ENCODE results near the gene CST4. TPM values are rescaled to one million over a fixed set of nuclear protein-coding genes. Genes with fewer than 3 reads are reported as not detected.

The CST4 gene
- total and polyA plus RNA-seq, 2 donors (not counting 1 experiment from before 2014, with no cell fraction given) = not detected

DNA sequence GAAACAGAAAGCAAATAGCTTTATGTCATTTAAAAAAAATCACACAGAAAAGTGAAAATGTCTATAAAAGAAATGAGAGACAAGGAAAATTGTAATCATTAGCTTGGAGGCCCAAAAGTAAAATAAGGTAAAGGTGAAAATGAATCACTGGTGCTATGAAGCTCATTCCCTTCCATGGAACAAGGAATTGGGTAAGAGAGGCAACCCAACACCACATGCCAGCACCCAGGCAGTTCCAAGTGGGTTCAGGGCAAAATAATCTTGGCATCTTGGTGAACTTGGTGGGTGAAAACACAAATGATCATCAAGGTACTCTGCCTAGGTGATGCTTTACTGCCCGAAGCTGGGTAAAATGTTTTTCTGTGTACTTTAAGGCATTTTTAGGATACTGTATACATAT, 16.7 kb downstream of the CST4 start:
- no peak overlapping the region for H3K4me2 ChIP-seq (replicated peaks; ENCODE audit: low read depth, low read length, poor library complexity, severe bottlenecking)
- no CpG with 5 or more reads among the region's 1 CpG for WGBS (ENCODE audit: insufficient coverage)
- H3K9ac ChIP-seq (ENCODE audit: low read length) = no peak overlapping the region
- DNase-seq = no peak
- Mint-ChIP-seq H3K4me1 (no peaks in the 10 kb centered on the region), H3K4me3 (no peak overlapping the region), H3K27me3 (no peaks in the 10 kb centered on the region), H3K9me3 (ENCODE audit: insufficient read depth) (no peaks in the 10 kb centered on the region), H3K27ac (no peak overlapping the region)
- no peaks in the 10 kb centered on the region for H3K4me1 ChIP-seq (ENCODE audit: control insufficient read depth in 2 of 2, insufficient read depth in 2 of 2, low read length in 2 of 2)
- H3K36me3 ChIP-seq (replicated peaks in 1 of 2; ENCODE audit: control extremely low read depth in 1 of 2, control insufficient read depth in 1 of 2, extremely low read depth in 1 of 2, insufficient read depth in 2 of 2, low read length in 1 of 2) = no peaks in the 10 kb centered on the region
- no peaks in the 10 kb centered on the region for H3K27me3 ChIP-seq (replicated peaks in 1 of 4; ENCODE audit: control extremely low read depth in 1 of 4, control insufficient read depth in 3 of 4, insufficient read depth in 4 of 4, low read length in 3 of 4)
- TF ChIP-seq, protein P1, sequence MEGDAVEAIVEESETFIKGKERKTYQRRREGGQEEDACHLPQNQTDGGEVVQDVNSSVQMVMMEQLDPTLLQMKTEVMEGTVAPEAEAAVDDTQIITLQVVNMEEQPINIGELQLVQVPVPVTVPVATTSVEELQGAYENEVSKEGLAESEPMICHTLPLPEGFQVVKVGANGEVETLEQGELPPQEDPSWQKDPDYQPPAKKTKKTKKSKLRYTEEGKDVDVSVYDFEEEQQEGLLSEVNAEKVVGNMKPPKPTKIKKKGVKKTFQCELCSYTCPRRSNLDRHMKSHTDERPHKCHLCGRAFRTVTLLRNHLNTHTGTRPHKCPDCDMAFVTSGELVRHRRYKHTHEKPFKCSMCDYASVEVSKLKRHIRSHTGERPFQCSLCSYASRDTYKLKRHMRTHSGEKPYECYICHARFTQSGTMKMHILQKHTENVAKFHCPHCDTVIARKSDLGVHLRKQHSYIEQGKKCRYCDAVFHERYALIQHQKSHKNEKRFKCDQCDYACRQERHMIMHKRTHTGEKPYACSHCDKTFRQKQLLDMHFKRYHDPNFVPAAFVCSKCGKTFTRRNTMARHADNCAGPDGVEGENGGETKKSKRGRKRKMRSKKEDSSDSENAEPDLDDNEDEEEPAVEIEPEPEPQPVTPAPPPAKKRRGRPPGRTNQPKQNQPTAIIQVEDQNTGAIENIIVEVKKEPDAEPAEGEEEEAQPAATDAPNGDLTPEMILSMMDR (IDR thresholded peaks at IDR 0.05) = no peak
- no peak for TF ChIP-seq EZH2 (IDR thresholded peaks at IDR 0.05; ENCODE audit: borderline replicate concordance, insufficient read depth, low read depth, low read length, poor library complexity, severe bottlenecking)
- no peaks in the 10 kb centered on the region for H3K79me2 ChIP-seq (ENCODE audit: control insufficient read depth, insufficient read depth, low read length)
- no peaks in the 10 kb centered on the region for H4K20me1 ChIP-seq (ENCODE audit: control insufficient read depth, insufficient read depth, low read length, poor library complexity, severe bottlenecking)
- POLR2A ChIA-PET = no interaction called here
- intact Hi-C loops (cut with micrococcal nuclease) = no loop called here
- no peaks in the 10 kb centered on the region for H3K9me3 ChIP-seq (ENCODE audit: control extremely low read depth in 1 of 3, control insufficient read depth in 2 of 3, insufficient read depth in 1 of 3, low read length in 2 of 3)
- H2AFZ ChIP-seq (ENCODE audit: insufficient read depth, low read depth, low read length, poor library complexity, severe bottlenecking) = no peak overlapping the region
- ATAC-seq (ENCODE audit: low read depth) = no peak
- CTCF ChIA-PET = no interaction called here
- no peak overlapping the region for H3K27ac ChIP-seq (ENCODE audit: low read length in 2 of 2)
- H3K4me3 ChIP-seq (ENCODE audit: control extremely low read depth in 1 of 5, extremely low read depth in 1 of 5, insufficient read depth in 1 of 5, low read depth in 2 of 5, low read length in 4 of 5) = no peak overlapping the region

DNA sequence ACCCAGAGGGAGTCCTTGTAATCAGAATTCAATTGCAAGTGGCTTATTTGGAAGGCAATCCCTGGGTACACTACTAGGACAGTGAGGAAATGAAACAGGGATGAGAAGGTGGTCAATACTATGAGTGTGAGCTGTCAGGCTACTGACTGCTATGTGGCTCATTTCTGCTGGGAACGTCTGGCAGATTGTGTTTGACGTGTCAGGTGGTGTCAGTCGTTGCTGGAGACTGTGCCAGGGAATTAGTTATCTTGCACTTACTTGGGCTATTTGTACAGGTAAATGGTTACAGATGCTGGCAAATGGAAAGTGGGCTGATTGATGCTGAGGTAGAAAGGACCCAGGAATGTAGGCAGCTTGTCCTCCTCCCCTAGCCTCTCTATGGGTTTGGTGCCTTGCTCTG, 17.4 kb downstream of the CST4 start:
- no peaks in the 10 kb centered on the region for H3K4me1 Mint-ChIP-seq
- no peak overlapping the region for H3K4me2 ChIP-seq (replicated peaks; ENCODE audit: low read depth, low read length, poor library complexity, severe bottlenecking)
- no peak overlapping the region for H3K27ac ChIP-seq (ENCODE audit: low read length in 2 of 2)
- ChIA-PET POLR2A (no interaction called here), CTCF (no interaction called here)
- TF ChIP-seq, protein P1 (IDR thresholded peaks at IDR 0.05) = no peak
- TF ChIP-seq EZH2 (IDR thresholded peaks at IDR 0.05; ENCODE audit: borderline replicate concordance, insufficient read depth, low read depth, low read length, poor library complexity, severe bottlenecking) = no peak
- H3K4me3 Mint-ChIP-seq = no peak overlapping the region
- H3K27me3 ChIP-seq (replicated peaks in 1 of 4; ENCODE audit: control extremely low read depth in 1 of 4, control insufficient read depth in 3 of 4, insufficient read depth in 4 of 4, low read length in 3 of 4) = no peaks in the 10 kb centered on the region
- WGBS (ENCODE audit: insufficient coverage) = 97% methylated on average over 3 of the region's 3 CpGs
- intact Hi-C loops (cut with micrococcal nuclease) = no loop called here
- H4K20me1 ChIP-seq (ENCODE audit: control insufficient read depth, insufficient read depth, low read length, poor library complexity, severe bottlenecking) = no peaks in the 10 kb centered on the region
- no peak overlapping the region for H3K4me3 ChIP-seq (ENCODE audit: control extremely low read depth in 1 of 5, extremely low read depth in 1 of 5, insufficient read depth in 1 of 5, low read depth in 2 of 5, low read length in 4 of 5)
- H2AFZ ChIP-seq (ENCODE audit: insufficient read depth, low read depth, low read length, poor library complexity, severe bottlenecking) = no peak overlapping the region
- H3K27me3 Mint-ChIP-seq = no peaks in the 10 kb centered on the region
- H3K36me3 ChIP-seq (replicated peaks in 1 of 2; ENCODE audit: control extremely low read depth in 1 of 2, control insufficient read depth in 1 of 2, extremely low read depth in 1 of 2, insufficient read depth in 2 of 2, low read length in 1 of 2) = no peaks in the 10 kb centered on the region
- no peaks in the 10 kb centered on the region for H3K79me2 ChIP-seq (ENCODE audit: control insufficient read depth, insufficient read depth, low read length)
- no peak overlapping the region for H3K9ac ChIP-seq (ENCODE audit: low read length)
- no peaks in the 10 kb centered on the region for H3K9me3 Mint-ChIP-seq (ENCODE audit: insufficient read depth)
- DNase-seq (no peak), ATAC-seq (ENCODE audit: low read depth) (no peak)
- no peak overlapping the region for H3K27ac Mint-ChIP-seq
- H3K4me1 ChIP-seq (ENCODE audit: control insufficient read depth in 2 of 2, insufficient read depth in 2 of 2, low read length in 2 of 2) = no peaks in the 10 kb centered on the region
- H3K9me3 ChIP-seq (ENCODE audit: control extremely low read depth in 1 of 3, control insufficient read depth in 2 of 3, insufficient read depth in 1 of 3, low read length in 2 of 3) = no peaks in the 10 kb centered on the region
